GM18499 (cell line): ENCODE results near the gene SLC25A21.
"Not testable (repeated sequence)": the region's sequence is repeated elsewhere in the genome, so short reads cannot be mapped to it uniquely, and the experiment has no call there.

Experiments used
- ATAC-seq: cut with Tn5 transposase; IDR thresholded peaks from one replicate; pipeline ENCODE4 v1.9.1; 2021; ENCODE audit warnings: moderate number of reproducible peaks; ENCODE audit not compliant: insufficient read depth, unreplicated experiment

The SLC25A21 gene

GRCh38 chr14:36905272-36905888 is 267.0 kb downstream of the SLC25A21 start:
- ATAC-seq: no peak

- no peak for ATAC-seq
Measured at GRCh38 chr14:36901861-36902260, 270.5 kb downstream of the SLC25A21 start.

- no peak for ATAC-seq
Measured at GRCh38 chr14:36900846-36901245, 271.6 kb downstream of the SLC25A21 start.

- not testable (repeated sequence) for ATAC-seq
Measured at GRCh38 chr14:36896300-36896699, 276.1 kb downstream of the SLC25A21 start.

- no peak for ATAC-seq
Measured at GRCh38 chr14:36884049-36884448, 288.4 kb downstream of the SLC25A21 start.

GRCh38 chr14:36880276-36880675 is 292.1 kb downstream of the SLC25A21 start:
- no peak for ATAC-seq

- no peak for ATAC-seq
Measured at GRCh38 chr14:36879558-36879957, 292.8 kb downstream of the SLC25A21 start.

GRCh38 chr14:36874396-36875138 is 297.8 kb downstream of the SLC25A21 start:
- no peak for ATAC-seq

GRCh38 chr14:36870776-36871175 is 301.6 kb downstream of the SLC25A21 start:
- no peak for ATAC-seq

- no peak for ATAC-seq
Measured at GRCh38 chr14:36869125-36869524, 303.3 kb downstream of the SLC25A21 start.

GRCh38 chr14:36866867-36867266 is 305.5 kb downstream of the SLC25A21 start:
- no peak for ATAC-seq

- no peak for ATAC-seq
Measured at GRCh38 chr14:36863271-36863670, 309.1 kb downstream of the SLC25A21 start.

- ATAC-seq: not testable (repeated sequence)
Measured at GRCh38 chr14:36862237-36862636, 310.2 kb downstream of the SLC25A21 start.

- ATAC-seq: no peak
Measured at GRCh38 chr14:36860831-36861230, 311.6 kb downstream of the SLC25A21 start.

GRCh38 chr14:36859119-36859518 is 313.3 kb downstream of the SLC25A21 start:
- ATAC-seq: no peak

GRCh38 chr14:36857842-36858445 is 314.5 kb downstream of the SLC25A21 start:
- no peak for ATAC-seq

- no peak for ATAC-seq
Measured at GRCh38 chr14:36857136-36857535, 315.3 kb downstream of the SLC25A21 start.

- ATAC-seq: no peak
Measured at GRCh38 chr14:36856095-36856878, 316.1 kb downstream of the SLC25A21 start.

GRCh38 chr14:36855396-36855795 is 317.0 kb downstream of the SLC25A21 start:
- no peak for ATAC-seq

GRCh38 chr14:36852981-36853691 is 319.3 kb downstream of the SLC25A21 start:
- ATAC-seq: no peak
